ENCODE measurements around the gene IDH3B. TPM values are rescaled to one million over a fixed set of nuclear protein-coding genes. Genes with fewer than 3 reads are reported as not detected.

IDH3B gene
- total RNA-seq (2021) (135 and 146 TPM in 2 replicates), Bru-seq, nascent RNA (percentile 79 among the genes with signal in this experiment), BruChase-seq, experiment 1, labeled RNA remaining after a 2-hour chase (percentile 82 among the genes with signal in this experiment), BruChase-seq, experiment 2, labeled RNA remaining after a 6-hour chase (percentile 91 among the genes with signal in this experiment)
- long read RNA-seq, transcript IDH3B-206 (13 exons, 1,279 nt) = minor isoform, 26 of 618 reads
- long read RNA-seq, transcript IDH3B-201 (12 exons, 1,545 nt) = major isoform, 179 of 618 reads
- long read RNA-seq, partial matches to known transcripts = 84 of 618 reads
- long read RNA-seq, other reads (novel, unspliced or antisense) = 323 of 618 reads

- H3K4me3 ChIP-seq (ENCODE audit: low read depth, low read length, poor library complexity, severe bottlenecking) = peak within 1 kb of the TSS; percentile 84
- peak; percentile 94 for DNase-seq (ENCODE audit: low spot score)
- no peaks in the 10 kb centered on the region for H3K27me3 ChIP-seq (replicated peaks; ENCODE audit: insufficient read depth, low read depth, low read length, poor library complexity)
- H3K27ac ChIP-seq (ENCODE audit: low read depth, low read length, poor library complexity, severe bottlenecking) = peak within 1 kb of the TSS; percentile 76
- TSS peak; percentile 100 for BruUV-seq (replicated peaks)
- intact Hi-C loops (cut with micrococcal nuclease; ENCODE audit: unreplicated experiment) = no loop called here
- TF ChIP-seq CTCF (conservative IDR thresholded peaks at IDR 0.05; ENCODE audit: low read depth, low read length) (no peak), EZH2 (IDR thresholded peaks at IDR 0.05; ENCODE audit: borderline replicate concordance, low read depth, low read length, poor library complexity, severe bottlenecking) (no peak)
- CTCF ChIA-PET = no interaction called here
- H3K36me3 ChIP-seq (ENCODE audit: insufficient read depth, low read length, poor library complexity, severe bottlenecking) = peaks cover 21% of the 10 kb centered on the region
- H3K9me3 ChIP-seq (ENCODE audit: low read depth, low read length, poor library complexity, severe bottlenecking) = no peaks in the 10 kb centered on the region
- peaks cover 3% of the 10 kb centered on the region for H3K4me1 ChIP-seq (ENCODE audit: insufficient read depth, low read length, poor library complexity, severe bottlenecking)
- POLR2A ChIA-PET (ENCODE audit: low non-redundant PET) = interaction anchor here (0.7 to 1.3 kb wide), 3 partner anchors 12 to 358 kb away, joined by 3 to 16 read pairs (median 4); partner anchors contain the start of gene NOP56
Observed at GRCh38 chr20:2663887-2664719, at the start of gene IDH3B. IDH3B (minus strand) TSS chr20:2664216; CDS start chr20:2664188, 28 bp downstream.

- Histone ChIP-seq H3K27ac (ENCODE audit: low read depth, low read length, poor library complexity, severe bottlenecking) (no peak overlapping the region), H3K4me3 (ENCODE audit: low read depth, low read length, poor library complexity, severe bottlenecking) (no peak overlapping the region), H3K27me3 (replicated peaks; ENCODE audit: insufficient read depth, low read depth, low read length, poor library complexity) (peaks cover 38% of the 10 kb centered on the region), H3K9me3 (ENCODE audit: low read depth, low read length, poor library complexity, severe bottlenecking) (peaks cover 7% of the 10 kb centered on the region), H3K4me1 (ENCODE audit: insufficient read depth, low read length, poor library complexity, severe bottlenecking) (no peaks in the 10 kb centered on the region), H3K36me3 (ENCODE audit: insufficient read depth, low read length, poor library complexity, severe bottlenecking) (no peaks in the 10 kb centered on the region)
- intact Hi-C loops (cut with micrococcal nuclease; ENCODE audit: unreplicated experiment) = no loop called here
- POLR2A ChIA-PET (ENCODE audit: low non-redundant PET) = no interaction called here
- CTCF ChIA-PET = no interaction called here
- TF ChIP-seq CTCF (conservative IDR thresholded peaks at IDR 0.05; ENCODE audit: low read depth, low read length) (peak; percentile 59), EZH2 (IDR thresholded peaks at IDR 0.05; ENCODE audit: borderline replicate concordance, low read depth, low read length, poor library complexity, severe bottlenecking) (no peak)
- no TSS peak for BruUV-seq (replicated peaks)
- DNase-seq (ENCODE audit: low spot score) = peak; percentile 38
Observed at GRCh38 chr20:2713285-2713684, 49.3 kb upstream of the IDH3B start.

GRCh38 chr20:2709205-2709981 is 45.4 kb upstream of the IDH3B start:
- no peak for TF ChIP-seq CTCF (conservative IDR thresholded peaks at IDR 0.05; ENCODE audit: low read depth, low read length)
- no peak for TF ChIP-seq EZH2 (IDR thresholded peaks at IDR 0.05; ENCODE audit: borderline replicate concordance, low read depth, low read length, poor library complexity, severe bottlenecking)
- Histone ChIP-seq H3K9me3 (ENCODE audit: low read depth, low read length, poor library complexity, severe bottlenecking) (no peaks in the 10 kb centered on the region), H3K4me3 (ENCODE audit: low read depth, low read length, poor library complexity, severe bottlenecking) (no peak overlapping the region), H3K27ac (ENCODE audit: low read depth, low read length, poor library complexity, severe bottlenecking) (no peak overlapping the region), H3K27me3 (replicated peaks; ENCODE audit: insufficient read depth, low read depth, low read length, poor library complexity) (peaks cover 33% of the 10 kb centered on the region), H3K4me1 (ENCODE audit: insufficient read depth, low read length, poor library complexity, severe bottlenecking) (no peaks in the 10 kb centered on the region), H3K36me3 (ENCODE audit: insufficient read depth, low read length, poor library complexity, severe bottlenecking) (no peaks in the 10 kb centered on the region)
- ChIA-PET CTCF (no interaction called here), POLR2A (ENCODE audit: low non-redundant PET) (interaction anchor here (0.6 kb wide), 1 partner anchor 54 kb away, joined by 4 read pairs; no protein-coding TSS in a partner anchor)
- no peak for DNase-seq (ENCODE audit: low spot score)
- intact Hi-C loops (cut with micrococcal nuclease; ENCODE audit: unreplicated experiment) = no loop called here
- BruUV-seq (replicated peaks) = no TSS peak

All from A673 (cell line).